Activated CD4-positive, alpha-beta T cell treated with anti-CD3 and anti-CD28 coated beads, Interleukin-2, amount 50 U/mL, for 4 hours (primary cell): ENCODE data around the gene MAPK12.

ENCODE experiments used
- DNase-seq, 2 experiments: peaks; one replicate each; pipeline ENCODE4 v3.0.0-alpha.2; 2020

MAPK12 gene

GRCh38 chr22:50264946-50265669 is 3.6 kb upstream of the MAPK12 start:
- no peak for DNase-seq

GRCh38 chr22:50264104-50264745 is 2.7 kb upstream of the MAPK12 start:
- DNase-seq: no peak

- DNase-seq: no peak
These were observed 1.6 kb upstream of the MAPK12 start for GRCh38 chr22:50262973-50263617.

GRCh38 chr22:50262460-50262911 is 1.0 kb upstream of the MAPK12 start:
- DNase-seq: no peak

- DNase-seq: no peak
These were observed 475 bp downstream of the MAPK12 start for GRCh38 chr22:50260801-50261614.

GRCh38 chr22:50260434-50260800 is 1.1 kb downstream of the MAPK12 start:
- no peak for DNase-seq

GRCh38 chr22:50259302-50259701 is 2.2 kb downstream of the MAPK12 start:
- DNase-seq: no peak

- no peak for DNase-seq
These were observed 2.9 kb downstream of the MAPK12 start for GRCh38 chr22:50258361-50259292.

- no peak for DNase-seq
These were observed 3.8 kb downstream of the MAPK12 start for GRCh38 chr22:50257451-50258360.

- DNase-seq: no peak
These were observed 4.4 kb downstream of the MAPK12 start for GRCh38 chr22:50257041-50257440.

- DNase-seq: no peak
These were observed 5.1 kb downstream of the MAPK12 start for GRCh38 chr22:50256258-50256862.

- no peak for DNase-seq
These were observed 5.9 kb downstream of the MAPK12 start for GRCh38 chr22:50255607-50256006.

- no peak for DNase-seq
These were observed 6.4 kb downstream of the MAPK12 start for GRCh38 chr22:50255099-50255498.

- no peak for DNase-seq
These were observed 7.5 kb downstream of the MAPK12 start for GRCh38 chr22:50253941-50254340.

GRCh38 chr22:50253046-50253915 is 8.2 kb downstream of the MAPK12 start:
- DNase-seq: no peak

- DNase-seq: peak; percentile 68
These were observed 9.1 kb downstream of the MAPK12 start for GRCh38 chr22:50252082-50253045.

GRCh38 chr22:50251477-50252081 is 9.9 kb downstream of the MAPK12 start:
- DNase-seq: no peak
